Measurements from ENCODE around the gene PLEKHG5. TPM values are rescaled to one million over a fixed set of nuclear protein-coding genes. Genes with fewer than 3 reads are reported as not detected.

PLEKHG5 gene, protein sequence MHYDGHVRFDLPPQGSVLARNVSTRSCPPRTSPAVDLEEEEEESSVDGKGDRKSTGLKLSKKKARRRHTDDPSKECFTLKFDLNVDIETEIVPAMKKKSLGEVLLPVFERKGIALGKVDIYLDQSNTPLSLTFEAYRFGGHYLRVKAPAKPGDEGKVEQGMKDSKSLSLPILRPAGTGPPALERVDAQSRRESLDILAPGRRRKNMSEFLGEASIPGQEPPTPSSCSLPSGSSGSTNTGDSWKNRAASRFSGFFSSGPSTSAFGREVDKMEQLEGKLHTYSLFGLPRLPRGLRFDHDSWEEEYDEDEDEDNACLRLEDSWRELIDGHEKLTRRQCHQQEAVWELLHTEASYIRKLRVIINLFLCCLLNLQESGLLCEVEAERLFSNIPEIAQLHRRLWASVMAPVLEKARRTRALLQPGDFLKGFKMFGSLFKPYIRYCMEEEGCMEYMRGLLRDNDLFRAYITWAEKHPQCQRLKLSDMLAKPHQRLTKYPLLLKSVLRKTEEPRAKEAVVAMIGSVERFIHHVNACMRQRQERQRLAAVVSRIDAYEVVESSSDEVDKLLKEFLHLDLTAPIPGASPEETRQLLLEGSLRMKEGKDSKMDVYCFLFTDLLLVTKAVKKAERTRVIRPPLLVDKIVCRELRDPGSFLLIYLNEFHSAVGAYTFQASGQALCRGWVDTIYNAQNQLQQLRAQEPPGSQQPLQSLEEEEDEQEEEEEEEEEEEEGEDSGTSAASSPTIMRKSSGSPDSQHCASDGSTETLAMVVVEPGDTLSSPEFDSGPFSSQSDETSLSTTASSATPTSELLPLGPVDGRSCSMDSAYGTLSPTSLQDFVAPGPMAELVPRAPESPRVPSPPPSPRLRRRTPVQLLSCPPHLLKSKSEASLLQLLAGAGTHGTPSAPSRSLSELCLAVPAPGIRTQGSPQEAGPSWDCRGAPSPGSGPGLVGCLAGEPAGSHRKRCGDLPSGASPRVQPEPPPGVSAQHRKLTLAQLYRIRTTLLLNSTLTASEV
- polyA plus RNA-seq: under 1 TPM in 1 of 3 donors, not detected in 2; 0.08 TPM

DNA sequence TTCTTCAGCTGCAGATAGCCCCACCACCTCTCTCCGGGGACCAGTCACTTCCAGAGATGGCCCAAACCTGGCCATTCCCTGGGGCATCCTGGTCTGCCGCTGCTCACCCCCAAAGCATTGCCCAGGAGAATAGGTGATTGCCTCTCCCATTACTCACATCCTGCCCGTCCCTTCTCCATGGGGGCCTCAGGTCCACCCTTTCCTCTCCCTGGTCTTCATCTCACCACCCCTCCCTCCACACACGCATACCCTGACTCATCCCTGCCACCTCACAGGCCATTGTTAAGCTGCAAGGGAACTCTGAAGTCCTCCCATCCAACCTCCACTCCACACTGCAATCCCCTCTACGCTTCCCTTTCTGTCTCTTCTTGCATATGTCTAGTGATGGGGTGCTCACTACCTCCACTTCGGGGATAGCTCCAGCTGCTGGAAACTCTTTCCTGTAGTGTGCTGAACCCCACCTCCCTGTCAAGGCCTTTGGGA, at the start of gene PLEKHG5:
Gene PLEKHG5, minus strand, starts transcription at position 188 of the 483 bp plus-strand sequence. CDS start 14,096 bp downstream, outside the sequence.
- Mint-ChIP-seq H3K4me1 (peaks cover 6 to 11% of the 10 kb centered on the region in 2 donors), H3K9me3 (peaks cover 0 to 3% (median 0%) of the 10 kb centered on the region in 6 donors), H3K27me3 (ENCODE audit: low read depth in 3 of 3) (peaks cover 6 to 11% (median 10%) of the 10 kb centered on the region in 3 donors), H3K4me3 (peak within 1 kb of the TSS; percentile 4 to 77 (median 54)), H3K27ac (peak within 1 kb of the TSS in 3 of 6 donors; percentile 28 to 62 (median 30)), H3K36me3 (no peaks in the 10 kb centered on the region)
- no peak for DNase-seq

DNA sequence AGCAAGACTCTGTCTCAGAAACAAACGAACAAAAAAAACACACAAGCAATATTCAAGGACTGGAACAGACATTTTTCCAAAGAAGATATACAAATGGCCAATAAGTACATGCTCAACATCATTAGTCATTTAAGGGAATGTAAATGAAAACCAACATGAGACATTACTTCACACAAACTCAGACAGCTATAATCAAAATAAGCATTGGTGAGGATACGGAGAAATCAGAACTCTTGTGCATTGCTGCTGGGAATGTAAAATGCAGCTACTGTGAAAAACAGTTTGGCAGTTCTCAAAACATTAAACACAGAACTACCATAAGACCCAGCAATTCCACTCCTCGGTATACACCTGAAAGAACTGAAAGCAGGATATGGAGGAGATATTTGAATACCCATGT, 47.5 kb upstream of the PLEKHG5 start:
- peaks cover 0 to 8% (median 4%) of the 10 kb centered on the region in 3 donors for H3K36me3 Mint-ChIP-seq
- no peaks in the 10 kb centered on the region for H3K9me3 Mint-ChIP-seq
- no peak overlapping the region for H3K4me3 Mint-ChIP-seq
- DNase-seq: no peak
- peak overlapping the region in 2 of 6 donors; percentile 21 to 27 for H3K27ac Mint-ChIP-seq
- H3K4me1 Mint-ChIP-seq: no peaks in the 10 kb centered on the region
- H3K27me3 Mint-ChIP-seq (ENCODE audit: low read depth in 3 of 3): peaks cover 0 to 3% (median 0%) of the 10 kb centered on the region in 3 donors

DNA sequence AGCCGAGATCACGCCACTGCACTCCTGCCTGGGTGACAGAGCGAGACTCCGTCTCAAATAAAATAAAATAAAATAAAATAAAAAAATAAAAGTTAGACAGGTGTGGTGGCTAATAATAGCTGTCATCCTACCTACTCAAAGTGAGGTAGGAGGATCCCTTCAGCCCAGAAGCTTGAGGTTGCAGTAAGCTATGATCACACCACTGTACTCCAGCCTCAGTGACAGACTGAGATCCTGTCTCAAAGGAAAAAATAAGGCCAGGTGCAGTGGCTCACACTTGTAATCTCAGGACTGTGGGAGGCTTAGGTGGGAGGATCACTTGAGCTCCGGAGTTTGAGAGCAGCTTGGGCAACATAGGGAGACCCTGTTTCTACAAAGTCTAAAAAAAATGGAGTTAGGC, 44.8 kb upstream of the PLEKHG5 start:
- Mint-ChIP-seq H3K27ac (no peak overlapping the region), H3K36me3 (peaks cover 4 to 21% (median 12%) of the 10 kb centered on the region in 3 donors), H3K4me1 (no peaks in the 10 kb centered on the region), H3K4me3 (no peak overlapping the region), H3K27me3 (ENCODE audit: low read depth in 3 of 3) (peaks cover 0 to 3% (median 0%) of the 10 kb centered on the region in 3 donors), H3K9me3 (no peaks in the 10 kb centered on the region)
- DNase-seq: no peak

DNA sequence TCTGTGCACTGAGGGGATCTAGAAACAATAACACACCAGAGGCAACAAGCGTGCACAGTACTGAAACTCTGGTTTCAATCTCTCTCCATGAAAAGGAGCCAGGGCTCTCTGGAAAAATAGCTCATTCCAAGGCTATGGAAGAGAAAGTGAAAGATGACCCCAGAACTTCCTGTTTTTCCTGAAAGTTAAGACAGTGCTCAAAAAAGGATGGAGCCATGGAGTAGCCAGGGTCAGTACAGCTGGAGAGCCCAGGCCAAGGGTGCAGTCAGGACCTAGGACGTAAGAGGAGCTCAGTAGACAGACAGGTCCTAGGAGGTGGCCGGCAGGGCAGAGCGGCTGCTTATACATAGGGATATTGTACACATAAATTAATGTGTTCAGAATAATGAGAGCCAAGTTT, 43.7 kb upstream of the PLEKHG5 start:
- DNase-seq: no peak
- Mint-ChIP-seq H3K27me3 (ENCODE audit: low read depth in 3 of 3) (no peaks in the 10 kb centered on the region), H3K27ac (peak overlapping the region in 1 of 6 donors; percentile 22), H3K4me3 (no peak overlapping the region), H3K4me1 (no peaks in the 10 kb centered on the region), H3K36me3 (peaks cover 4 to 21% (median 12%) of the 10 kb centered on the region in 3 donors), H3K9me3 (no peaks in the 10 kb centered on the region)

DNA sequence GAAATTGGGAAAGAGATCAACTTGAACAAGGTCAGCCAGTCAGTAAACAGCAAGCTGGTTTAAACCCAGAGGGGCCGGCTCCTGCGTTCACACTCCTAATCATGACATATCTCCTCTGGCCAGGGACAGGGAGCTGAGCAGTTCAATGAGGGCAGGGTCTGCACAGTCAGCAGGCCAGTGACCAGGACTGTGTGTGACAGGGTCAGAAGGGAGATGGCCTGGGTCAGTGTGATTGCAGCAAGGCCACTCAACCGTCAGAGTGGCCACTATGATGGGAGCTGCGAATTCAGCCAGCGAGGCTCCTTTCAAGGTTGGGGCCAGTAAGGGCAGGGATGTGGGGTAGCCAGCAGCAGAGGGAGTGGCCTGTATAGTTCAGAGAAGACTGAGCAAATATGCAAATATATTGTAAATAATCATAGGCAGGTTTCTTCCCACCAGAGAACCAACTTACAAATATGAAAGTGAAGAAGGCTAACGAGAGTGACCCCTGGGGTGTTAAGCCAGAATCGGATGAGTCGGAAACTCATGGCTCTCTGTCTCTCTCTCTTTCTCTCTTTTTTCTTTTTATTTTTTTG, 42.9 kb upstream of the PLEKHG5 start:
- Mint-ChIP-seq H3K4me1 (no peaks in the 10 kb centered on the region), H3K36me3 (peaks cover 0 to 17% (median 12%) of the 10 kb centered on the region in 3 donors), H3K27ac (no peak overlapping the region), H3K27me3 (ENCODE audit: low read depth in 3 of 3) (no peaks in the 10 kb centered on the region), H3K9me3 (no peaks in the 10 kb centered on the region), H3K4me3 (no peak overlapping the region)
- DNase-seq: no peak

DNA sequence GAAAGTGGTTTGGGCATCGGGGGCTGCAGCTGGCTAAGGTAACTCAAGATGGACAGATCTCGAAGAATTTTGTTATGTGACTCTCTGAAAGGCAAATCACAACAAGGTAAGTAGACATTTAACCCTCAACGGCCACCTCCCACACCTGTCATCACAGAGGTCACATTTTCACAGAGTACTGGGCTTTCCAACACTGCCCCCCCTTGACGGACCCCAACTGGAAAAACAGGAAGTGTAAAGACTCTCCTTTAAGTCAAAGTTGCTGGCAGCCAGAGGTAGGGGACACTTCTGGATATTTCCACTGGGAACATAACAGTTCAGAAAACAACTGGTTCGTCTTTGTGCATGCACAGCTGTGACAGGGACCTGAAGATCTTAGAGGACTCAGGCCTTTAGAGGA, 40.5 kb upstream of the PLEKHG5 start:
- Mint-ChIP-seq H3K4me1 (no peaks in the 10 kb centered on the region), H3K27ac (no peak overlapping the region), H3K36me3 (peaks cover 8 to 28% (median 12%) of the 10 kb centered on the region in 3 donors), H3K4me3 (no peak overlapping the region), H3K27me3 (ENCODE audit: low read depth in 3 of 3) (peaks cover 0 to 1% (median 0%) of the 10 kb centered on the region in 3 donors), H3K9me3 (no peaks in the 10 kb centered on the region)
- no peak for DNase-seq

DNA sequence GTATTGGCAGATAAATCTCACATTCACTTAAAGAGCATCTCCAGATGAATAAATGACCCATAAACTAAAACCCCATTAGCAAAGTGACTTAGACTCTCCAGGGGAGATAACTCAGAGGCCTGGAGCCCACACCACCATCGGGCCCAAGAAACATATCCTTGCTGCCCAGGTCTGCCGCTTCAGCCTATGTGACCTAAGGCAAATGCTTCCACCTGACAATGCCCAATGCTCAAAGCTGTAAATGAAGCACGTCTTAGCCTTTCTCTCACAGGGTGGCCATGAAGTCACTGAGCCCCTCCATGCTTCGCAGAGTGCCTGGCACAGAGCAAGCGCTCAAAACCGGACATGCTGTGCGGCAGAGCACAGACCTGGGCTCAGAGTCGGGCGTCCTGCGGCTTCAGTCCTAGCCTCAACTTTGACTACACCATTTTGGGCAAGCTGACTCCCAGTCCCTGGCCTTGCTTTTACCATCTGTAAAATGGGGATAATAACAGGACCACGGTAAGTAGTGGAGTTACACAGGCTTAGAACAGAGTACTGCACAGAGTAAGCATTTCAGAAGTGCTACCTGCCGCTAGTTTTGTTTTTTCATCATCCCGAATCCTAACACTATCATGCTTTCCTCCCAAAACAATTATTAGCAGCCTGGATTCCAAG, 39.2 kb upstream of the PLEKHG5 start:
- Mint-ChIP-seq H3K27me3 (ENCODE audit: low read depth in 3 of 3) (peaks cover 0 to 1% (median 0%) of the 10 kb centered on the region in 3 donors), H3K9me3 (no peaks in the 10 kb centered on the region), H3K4me1 (no peaks in the 10 kb centered on the region), H3K27ac (no peak overlapping the region), H3K36me3 (peaks cover 12 to 40% (median 12%) of the 10 kb centered on the region in 3 donors), H3K4me3 (no peak overlapping the region)
- DNase-seq: no peak

DNA sequence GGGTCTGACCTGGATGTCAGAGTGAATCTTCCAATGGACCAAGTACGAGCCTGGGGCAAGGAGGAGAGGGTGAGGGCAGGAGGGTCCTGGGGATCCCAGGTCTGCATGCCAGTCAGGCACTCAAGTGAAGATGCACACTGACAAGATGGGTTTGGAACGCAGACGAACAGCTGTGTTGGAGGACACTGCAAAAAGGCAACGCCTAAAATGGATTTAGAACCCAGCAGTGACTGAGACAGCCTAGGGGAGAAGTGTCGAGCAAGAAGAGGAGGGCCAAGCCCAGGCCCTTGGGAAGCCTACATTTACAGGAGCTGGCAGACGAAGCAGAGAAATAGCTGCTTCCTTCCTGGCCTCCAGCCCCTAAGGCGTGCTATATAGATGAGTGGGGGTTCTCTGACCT, 37.0 kb upstream of the PLEKHG5 start:
- no peak for DNase-seq
- Mint-ChIP-seq H3K27ac (no peak overlapping the region), H3K27me3 (ENCODE audit: low read depth in 3 of 3) (peaks cover 0 to 3% (median 1%) of the 10 kb centered on the region in 3 donors), H3K4me1 (no peaks in the 10 kb centered on the region), H3K36me3 (peaks cover 13 to 55% (median 18%) of the 10 kb centered on the region in 3 donors), H3K4me3 (no peak overlapping the region), H3K9me3 (no peaks in the 10 kb centered on the region)

DNA sequence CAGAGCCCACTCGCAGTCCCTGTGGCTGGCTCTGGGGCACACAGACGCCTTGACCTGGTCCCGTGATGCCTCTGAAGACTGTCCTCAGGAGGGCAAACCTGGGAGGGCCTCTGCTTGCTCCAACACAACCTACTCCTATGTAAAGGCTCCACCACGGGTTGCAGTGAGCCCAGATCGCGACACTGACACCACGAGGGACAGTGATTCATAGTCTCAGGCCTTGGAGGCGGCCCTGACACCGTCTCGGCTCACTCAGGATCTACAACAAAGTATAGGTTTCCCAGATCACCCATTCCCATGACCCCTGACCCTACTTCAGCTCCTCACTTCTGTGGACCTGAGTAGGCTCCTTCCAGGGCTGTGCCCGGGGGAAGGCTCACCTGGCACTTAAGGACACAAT, 34.8 kb upstream of the PLEKHG5 start:
- peaks cover 6 to 38% (median 13%) of the 10 kb centered on the region in 3 donors for H3K36me3 Mint-ChIP-seq
- no peak overlapping the region for H3K27ac Mint-ChIP-seq
- no peak for DNase-seq
- no peak overlapping the region for H3K4me3 Mint-ChIP-seq
- no peaks in the 10 kb centered on the region for H3K4me1 Mint-ChIP-seq
- peaks cover 0 to 3% (median 1%) of the 10 kb centered on the region in 3 donors for H3K27me3 Mint-ChIP-seq (ENCODE audit: low read depth in 3 of 3)
- no peaks in the 10 kb centered on the region for H3K9me3 Mint-ChIP-seq

DNA sequence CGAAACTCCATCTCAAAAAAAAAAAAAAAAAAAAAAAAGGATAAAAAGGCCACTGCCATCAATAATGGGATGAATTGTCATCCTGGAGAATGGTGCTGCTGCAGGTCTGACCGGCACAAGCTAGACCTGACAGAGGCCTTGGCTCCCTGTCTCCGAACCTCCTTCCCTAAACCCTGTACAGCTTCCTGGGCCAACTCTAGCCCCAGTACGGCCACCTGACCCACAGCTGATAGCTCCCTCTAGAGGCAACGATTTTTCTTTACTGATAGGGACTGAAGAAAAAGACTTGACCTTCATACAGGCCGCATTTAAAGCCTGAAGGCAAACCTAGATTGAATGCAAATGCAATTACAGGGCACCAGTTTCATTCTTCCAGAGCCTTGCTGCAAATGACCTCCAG, 32.1 kb upstream of the PLEKHG5 start:
- no peaks in the 10 kb centered on the region for H3K4me1 Mint-ChIP-seq
- peaks cover 0 to 3% (median 1%) of the 10 kb centered on the region in 3 donors for H3K27me3 Mint-ChIP-seq (ENCODE audit: low read depth in 3 of 3)
- H3K9me3 Mint-ChIP-seq: no peaks in the 10 kb centered on the region
- H3K4me3 Mint-ChIP-seq: no peak overlapping the region
- peaks cover 6 to 36% (median 13%) of the 10 kb centered on the region in 3 donors for H3K36me3 Mint-ChIP-seq
- H3K27ac Mint-ChIP-seq: peak overlapping the region in 2 of 6 donors; percentile 7 to 15
- DNase-seq: no peak

DNA sequence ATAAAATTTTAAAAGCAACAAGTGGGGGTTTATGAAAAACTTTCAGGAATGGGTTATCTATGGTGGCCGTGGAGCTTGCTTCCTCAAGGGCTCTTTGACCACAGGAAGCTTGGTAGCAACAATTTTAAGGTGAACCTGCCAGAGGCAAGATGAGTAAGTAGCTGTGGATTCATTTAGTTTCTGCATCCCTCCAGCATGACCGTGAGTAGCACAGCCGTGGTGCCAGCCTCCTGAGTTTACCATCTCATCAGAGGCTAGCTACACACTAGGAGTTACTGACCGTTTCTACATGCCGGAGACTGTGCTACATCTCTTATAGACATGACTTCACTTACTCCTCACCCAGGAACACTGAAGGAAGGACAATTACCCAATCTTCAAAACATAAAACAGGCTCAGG, 30.1 kb upstream of the PLEKHG5 start:
- DNase-seq: no peak
- H3K9me3 Mint-ChIP-seq: no peaks in the 10 kb centered on the region
- H3K36me3 Mint-ChIP-seq: peaks cover 5 to 24% (median 6%) of the 10 kb centered on the region in 3 donors
- H3K4me1 Mint-ChIP-seq: no peaks in the 10 kb centered on the region
- peaks cover 0 to 2% (median 1%) of the 10 kb centered on the region in 3 donors for H3K27me3 Mint-ChIP-seq (ENCODE audit: low read depth in 3 of 3)
- peak overlapping the region in 1 of 6 donors; percentile 49 for H3K27ac Mint-ChIP-seq
- H3K4me3 Mint-ChIP-seq: no peak overlapping the region

DNA sequence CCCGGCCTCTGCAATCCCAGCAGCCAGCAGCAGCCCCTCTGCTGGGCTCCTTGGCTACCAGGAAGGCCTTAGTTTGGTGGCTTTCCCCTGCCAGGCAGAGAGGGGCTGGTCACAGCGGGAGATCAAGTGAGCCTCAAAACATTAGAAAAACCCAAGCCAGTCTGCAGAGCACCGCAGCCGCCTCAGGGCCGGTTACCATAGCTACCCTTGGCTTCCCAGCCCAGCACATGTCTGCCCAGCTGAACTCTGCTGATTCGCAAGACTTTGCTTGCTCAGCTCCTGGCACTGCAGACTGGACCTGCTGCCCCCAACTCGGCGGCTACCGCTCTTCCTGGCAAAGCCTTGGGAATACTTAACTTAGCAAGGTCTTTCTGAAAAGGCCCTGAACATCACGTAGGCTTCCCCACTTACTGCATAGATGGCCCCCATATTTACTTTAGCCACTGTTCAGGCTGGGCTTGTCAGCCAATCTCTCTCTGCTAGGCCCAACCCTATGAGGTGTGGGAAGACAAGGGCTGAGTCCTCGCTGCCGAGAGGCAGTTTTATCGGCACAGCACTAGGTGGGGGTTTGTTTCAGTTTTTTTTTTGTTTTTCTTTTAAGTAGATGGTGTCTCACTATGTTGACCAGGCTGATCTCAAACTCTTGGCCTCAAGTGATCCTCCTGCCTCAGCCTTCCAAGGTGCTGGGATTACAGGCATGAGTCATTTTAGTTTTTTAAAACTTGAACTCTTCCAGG, 28.6 kb upstream of the PLEKHG5 start:
- no peak for DNase-seq
- peaks cover 0 to 10% (median 6%) of the 10 kb centered on the region in 3 donors for H3K36me3 Mint-ChIP-seq
- no peak overlapping the region for H3K4me3 Mint-ChIP-seq
- H3K4me1 Mint-ChIP-seq: no peaks in the 10 kb centered on the region
- H3K9me3 Mint-ChIP-seq: no peaks in the 10 kb centered on the region
- H3K27me3 Mint-ChIP-seq (ENCODE audit: low read depth in 3 of 3): peaks cover 0 to 2% (median 1%) of the 10 kb centered on the region in 3 donors
- H3K27ac Mint-ChIP-seq: peak overlapping the region in 1 of 6 donors; percentile 71
